CD4-positive, alpha-beta T cell treated with Interleukin-17A for 1 hour (primary cell): ENCODE data around the gene ATP9A.
"Not testable (repeated sequence)": the region's sequence is repeated elsewhere in the genome, so short reads cannot be mapped to it uniquely, and the experiment has no call there.

Experiments
- DNase-seq: peaks from one replicate; pipeline ENCODE4 v3.0.0-alpha.2; 2020

ATP9A gene

DNA sequence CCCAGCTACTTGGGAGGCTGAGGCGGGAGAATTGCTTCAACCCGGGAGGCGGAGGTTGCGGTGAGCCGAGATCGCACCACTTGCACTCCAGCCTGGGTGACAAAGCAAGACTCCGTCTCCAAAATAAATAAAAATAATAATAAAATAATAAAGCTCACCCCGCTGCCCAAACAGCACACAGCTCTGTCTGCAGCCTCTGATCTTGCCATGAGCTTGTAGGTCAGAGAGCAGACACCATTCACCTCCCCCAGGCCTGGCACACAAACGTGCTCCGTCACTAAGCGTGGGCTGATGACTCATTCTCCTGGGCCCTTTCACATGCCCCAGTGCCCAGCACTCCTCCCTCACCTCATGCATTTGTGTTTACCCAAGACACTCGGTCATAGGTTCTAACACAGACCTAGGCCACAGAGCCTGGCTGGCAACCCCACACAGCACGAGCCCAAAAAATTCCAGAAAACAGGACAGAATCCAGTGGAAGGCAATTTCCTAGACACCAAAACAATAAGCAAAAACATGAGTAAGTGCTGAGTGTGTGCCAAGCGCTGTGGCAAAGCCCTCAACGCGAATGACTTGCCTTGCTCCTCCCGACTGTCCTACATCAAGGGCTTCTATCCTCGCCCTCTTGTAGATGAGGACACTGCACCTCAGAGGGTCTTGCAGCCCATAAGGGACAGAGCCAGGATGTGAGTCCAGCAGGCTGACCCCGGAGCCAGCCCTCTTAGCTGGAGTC is 18.0 kb downstream of the ATP9A start:
- no peak for DNase-seq

DNA sequence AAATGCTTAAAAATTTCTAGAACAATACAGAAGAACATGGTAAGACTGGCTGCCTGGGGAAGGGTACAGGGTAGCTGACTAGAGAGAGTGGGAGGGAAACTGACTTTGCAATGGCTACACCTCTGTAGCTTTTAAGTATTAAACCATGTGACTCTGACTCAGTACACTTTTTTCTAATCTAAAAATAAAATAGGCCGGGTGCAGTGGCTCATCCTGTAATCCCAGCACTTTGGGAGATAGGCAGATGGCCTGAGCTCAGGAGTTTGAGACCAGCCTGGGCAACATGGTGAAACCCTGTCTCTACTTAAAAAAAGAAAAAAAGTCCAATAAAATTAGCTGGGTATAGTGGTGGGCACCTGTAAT is 18.5 kb downstream of the ATP9A start:
- DNase-seq, result no peak

DNA sequence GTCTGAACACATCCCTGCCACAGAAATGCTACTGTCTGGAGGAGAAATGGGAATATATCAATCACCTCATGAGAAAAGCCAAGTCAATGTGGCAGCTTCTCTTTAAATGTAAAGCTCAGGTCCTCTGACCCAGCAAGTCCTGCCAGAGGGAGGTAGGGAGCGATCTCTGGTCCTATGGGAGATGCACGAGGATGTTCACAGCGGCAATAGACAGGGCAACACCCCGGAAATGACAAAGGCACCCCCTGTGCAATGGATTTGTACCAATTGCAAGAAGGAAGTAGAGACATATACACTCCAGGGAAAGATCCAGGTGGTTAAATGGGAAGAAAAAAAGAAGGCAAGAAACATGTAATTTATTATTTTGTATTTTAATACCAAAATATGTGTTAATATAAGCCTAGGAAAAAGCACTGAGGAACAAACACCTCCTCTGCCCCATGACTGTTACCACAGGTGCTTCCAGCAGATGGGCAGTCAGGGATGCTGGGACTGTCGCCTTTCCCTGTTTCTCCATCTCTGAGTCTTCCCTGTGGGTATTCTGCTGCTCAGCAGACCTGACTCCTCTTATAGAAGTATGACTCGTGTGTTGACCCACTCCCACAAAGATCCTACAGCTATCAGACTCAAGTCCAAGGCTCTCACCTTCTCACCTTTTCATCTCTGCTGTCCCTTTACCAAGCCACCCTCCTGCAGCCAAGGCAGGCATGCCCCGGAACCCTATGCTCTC is 20.8 kb downstream of the ATP9A start:
- no peak for DNase-seq

DNA sequence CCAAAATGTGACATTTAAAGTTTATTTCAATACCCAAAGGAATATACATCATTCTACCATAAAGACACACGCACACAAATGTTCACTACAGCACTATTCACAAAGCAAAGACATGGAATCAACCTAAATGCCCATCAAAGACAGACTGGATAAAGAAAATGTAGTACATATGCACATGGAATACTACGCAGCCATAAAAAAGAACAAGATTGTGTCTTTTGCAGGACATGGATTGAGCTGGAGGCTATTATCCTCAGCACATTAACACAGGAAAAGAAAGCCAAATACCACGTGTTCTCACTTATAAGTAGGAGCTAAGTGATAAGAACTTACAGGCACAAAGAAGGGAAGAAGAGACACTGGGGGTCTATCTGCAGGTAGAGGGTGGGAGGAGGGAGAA is 22.4 kb downstream of the ATP9A start:
- DNase-seq, result no peak

DNA sequence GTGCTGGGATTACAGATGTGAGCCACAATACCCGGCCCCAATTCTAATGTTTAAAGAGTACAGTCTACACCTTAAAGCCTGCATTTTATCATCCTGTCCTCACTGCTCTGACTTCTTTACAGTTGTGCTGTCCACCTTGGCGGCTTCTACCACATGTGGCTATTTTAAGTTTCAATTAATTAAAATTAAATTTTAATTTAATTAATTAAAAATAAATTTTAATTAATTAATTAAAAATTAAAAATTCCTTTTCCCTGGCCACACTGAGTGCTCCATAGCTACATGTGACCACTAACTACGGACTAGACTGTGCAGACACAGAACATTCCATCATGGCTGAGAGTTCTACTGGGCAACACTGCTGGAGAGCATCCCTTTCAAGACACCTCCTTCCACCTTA is 27.4 kb downstream of the ATP9A start:
- DNase-seq, result no peak

DNA sequence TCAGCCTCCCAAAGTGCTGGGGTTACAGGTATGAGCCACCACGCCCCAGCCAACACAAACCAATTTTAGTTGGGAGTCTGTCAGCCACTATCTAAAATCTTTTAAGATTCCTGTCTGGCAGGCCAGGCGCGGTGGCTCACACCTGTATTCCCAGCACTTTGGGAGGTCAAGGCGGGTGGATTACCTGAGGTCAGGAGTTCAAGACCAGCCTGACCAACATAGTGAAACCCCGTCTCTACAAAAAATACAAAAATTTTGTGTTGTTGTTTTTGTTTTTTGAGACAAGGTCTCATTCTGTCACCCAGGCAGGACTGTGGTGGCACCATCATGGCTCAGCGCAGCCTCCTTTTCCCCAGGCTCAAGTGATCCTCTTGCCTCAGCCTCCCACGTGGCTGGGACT is 27.9 kb downstream of the ATP9A start:
- DNase-seq, result not testable (repeated sequence)

DNA sequence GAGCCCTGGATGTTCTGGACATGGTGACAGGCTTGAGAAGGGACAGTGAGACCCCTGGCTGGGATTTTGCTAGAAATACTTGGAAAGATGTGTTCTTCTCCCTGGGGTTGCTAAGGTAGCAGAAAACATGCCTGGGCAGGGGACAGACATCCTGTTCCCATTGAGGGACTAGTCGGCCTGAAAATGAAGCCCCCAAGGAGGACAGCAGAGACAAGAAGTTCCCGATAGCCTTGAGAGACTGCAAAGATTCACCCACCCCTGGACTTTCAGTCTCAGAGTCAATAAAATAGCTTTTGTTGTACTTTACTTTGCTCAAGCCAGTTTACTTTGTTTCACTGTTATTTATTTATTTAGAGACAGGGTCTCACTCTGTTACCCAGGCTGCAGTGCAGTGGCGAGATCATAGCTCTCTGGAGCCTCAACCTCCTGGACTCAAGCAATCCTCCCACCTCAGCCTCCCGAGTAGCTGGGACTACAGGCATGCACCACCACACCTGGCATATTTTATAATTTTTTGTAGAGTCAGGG is 28.4 kb downstream of the ATP9A start:
- no peak for DNase-seq

DNA sequence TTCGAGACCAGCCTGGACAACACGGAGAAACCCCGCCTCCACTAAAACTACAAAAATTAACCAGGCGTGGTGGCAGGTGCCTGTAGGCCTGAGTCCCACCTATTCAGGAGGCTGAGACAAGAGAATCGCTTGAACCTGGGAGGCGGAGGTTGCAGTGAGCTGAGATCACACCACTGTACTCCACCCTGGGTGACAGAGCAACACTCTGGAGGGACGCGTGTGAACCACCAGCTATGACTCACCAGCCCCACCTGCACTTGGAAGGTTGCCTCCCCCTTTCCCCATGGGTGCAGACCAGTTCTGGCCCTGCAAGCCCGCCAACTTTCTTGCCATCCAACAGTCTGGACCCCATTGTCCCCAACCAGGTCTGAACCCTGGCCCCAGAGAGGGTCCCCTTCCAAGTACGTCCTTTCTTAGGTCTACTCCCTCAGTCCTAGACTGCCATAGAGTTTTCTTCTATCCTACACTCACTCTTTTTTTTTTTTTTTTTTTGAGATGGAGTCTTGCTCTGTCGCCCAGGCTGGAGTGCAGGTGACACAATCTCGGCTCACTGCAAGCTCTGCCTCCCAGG is 29.2 kb downstream of the ATP9A start:
- DNase-seq, result no peak

DNA sequence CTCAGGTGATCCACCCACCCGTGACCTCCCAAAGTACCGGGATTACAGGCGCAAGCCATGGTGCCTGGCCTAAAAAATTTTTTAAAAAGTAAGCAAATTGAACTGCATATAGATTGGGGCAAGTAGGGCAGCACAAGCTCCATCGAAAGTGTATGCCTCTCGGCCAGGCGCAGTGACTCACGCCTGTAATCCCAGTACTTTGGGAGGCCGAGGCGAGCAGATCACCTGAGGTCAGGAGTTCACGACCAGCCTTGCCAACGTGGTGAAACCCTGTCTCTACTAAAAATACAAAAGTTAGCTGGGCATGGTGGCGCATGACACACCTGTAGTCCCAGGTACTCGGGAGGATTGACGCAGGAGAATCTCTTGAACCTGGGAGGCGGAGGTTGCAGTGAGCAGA is 29.9 kb downstream of the ATP9A start:
- DNase-seq, result not testable (repeated sequence)

DNA sequence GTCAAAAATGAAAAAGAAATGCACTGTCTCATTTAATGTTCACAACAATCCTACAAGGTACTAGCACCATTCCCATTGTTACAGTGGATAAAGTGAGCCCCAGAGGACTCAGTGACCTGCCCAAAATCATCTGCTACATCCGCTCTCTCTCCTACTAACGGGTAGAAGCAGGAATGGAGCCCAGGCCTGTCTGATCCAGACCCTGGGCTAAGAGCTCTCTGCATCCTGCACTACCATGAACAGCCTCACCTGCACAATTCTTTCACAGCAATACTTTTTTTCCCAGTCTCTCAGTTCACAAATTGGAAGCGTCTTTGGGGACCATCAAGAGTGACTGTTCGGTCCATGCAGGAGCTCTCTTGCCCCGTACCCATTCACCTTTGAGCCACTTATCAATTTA is 31.2 kb downstream of the ATP9A start:
- DNase-seq, result no peak

DNA sequence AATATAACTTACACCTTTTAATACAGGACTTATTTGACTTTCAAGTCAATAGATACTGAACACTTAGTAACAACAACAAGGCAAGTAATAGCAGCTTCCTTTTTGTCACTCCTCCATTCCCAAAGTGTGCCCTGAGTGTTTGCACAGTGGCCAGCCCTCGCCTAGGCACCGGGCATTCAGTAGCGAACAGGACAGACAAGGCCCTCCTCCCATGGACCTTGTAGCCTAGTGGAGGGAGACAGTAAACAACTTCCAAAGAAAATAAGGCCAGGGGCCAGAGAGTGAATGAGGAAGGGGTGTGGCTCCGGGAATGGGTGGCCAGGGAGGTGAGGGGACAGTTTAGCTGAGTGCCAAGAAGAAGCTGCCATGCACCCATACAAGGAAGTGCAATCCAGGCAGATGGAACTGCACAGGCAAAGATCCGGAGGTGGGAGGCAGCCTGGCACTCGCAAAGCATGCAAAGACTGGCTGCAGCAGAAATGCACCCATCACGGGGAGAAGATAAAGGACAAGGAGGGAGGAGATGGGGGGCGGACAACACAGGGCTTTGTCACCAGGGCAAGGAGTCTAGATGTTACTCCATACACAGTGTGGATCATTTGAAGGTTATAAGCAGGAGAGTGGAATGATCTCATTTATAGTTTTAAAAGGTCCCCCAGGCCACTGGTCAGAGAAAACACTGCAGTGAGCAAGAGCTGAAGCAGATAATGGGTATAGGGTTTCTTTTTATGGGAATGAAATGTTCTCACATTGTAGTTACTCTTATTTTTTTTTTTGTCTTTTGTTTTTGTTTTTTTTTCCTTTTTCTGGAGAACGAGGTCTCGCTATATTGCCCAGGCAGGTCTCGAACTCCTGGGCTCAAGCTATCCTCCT is 32.2 kb downstream of the ATP9A start:
- no peak for DNase-seq

DNA sequence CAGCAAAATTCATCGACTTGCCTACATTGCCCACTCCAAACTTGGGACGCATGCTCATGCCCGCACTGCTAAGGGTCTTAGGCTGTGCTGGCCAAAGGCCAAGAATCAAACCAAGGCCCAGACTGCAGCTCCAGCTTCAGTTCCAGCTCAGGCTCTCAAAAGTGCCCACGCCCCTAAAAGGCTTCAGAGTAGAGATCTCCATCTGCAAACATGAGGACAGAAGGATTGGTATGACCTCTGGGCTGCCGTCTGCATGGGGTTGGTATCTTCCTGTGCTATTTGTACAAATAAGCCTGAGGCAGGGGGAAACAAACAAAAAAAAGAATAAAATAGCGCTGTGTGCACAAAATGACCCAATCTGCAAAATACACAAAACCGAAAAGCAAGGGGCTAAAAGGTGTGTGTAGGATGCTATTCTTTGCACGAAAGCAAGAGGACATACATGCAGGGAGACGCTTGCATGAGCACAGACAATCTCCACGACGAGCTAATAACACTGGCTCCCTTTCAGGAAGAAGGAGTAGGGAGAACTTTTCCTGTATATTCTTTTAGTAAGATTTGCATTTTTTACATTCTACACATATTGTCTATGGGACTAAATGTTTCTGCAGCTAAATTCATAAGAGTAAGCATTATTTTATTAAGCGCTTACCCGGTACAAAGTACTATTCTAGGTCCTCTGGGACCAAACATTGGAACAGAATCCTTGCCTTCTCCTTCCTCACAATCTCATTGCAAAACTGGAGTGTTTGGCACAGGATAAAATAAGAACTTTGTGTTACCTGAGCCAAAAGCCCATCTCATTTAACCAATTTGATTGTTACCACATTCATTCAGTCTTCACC is 33.1 kb downstream of the ATP9A start:
- no peak for DNase-seq

DNA sequence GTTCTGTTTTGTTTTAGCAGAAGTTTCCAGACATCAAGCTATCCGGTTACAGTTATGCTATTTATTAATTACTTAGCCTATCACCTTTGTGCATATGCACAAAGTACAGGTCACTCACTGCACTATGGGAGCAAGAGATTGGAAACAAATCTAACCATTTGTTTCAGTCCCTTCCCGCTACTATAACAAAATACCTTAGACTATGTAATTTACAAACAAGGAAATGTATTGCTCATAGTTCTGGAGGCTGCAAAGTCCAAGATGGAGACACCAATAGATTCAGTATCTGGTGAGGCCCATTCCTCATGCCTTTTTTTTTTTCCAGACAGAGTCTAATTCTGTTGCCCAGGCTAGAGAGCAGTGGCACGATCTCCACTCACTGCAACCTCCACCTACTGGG is 35.1 kb downstream of the ATP9A start:
- no peak for DNase-seq

DNA sequence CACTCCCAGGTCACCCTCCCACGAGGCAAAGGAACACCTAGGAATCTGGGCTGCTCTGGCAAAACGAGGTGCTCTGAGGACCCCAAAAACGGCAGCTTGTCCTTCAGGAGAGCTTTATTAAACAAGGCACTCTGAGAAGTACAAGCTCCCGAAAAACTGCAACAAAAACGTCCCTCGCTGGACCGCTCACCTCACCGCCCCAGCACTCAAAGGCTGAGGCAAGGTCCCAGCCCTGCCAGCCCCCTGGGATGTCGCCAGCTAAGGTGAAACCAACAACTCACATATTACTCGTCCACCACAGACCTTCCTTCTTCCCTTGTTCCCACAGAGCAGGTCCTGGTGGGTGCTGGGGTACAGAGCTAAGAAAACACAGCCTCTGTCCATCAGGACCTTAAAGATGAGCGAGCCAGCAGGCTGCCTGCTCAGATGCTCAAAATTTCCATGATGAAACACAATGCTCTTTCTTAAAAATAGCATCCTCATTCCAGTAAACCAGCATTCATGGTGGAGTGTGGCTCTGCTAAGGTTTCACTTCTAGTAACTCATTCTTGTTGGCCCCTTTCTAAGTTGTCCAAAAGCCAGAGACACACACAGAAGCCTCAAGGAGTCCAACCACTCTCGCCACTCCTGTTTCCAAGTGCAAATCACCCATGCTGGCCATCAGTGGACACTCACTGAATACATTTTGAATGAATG is 35.9 kb downstream of the ATP9A start:
- no peak for DNase-seq

DNA sequence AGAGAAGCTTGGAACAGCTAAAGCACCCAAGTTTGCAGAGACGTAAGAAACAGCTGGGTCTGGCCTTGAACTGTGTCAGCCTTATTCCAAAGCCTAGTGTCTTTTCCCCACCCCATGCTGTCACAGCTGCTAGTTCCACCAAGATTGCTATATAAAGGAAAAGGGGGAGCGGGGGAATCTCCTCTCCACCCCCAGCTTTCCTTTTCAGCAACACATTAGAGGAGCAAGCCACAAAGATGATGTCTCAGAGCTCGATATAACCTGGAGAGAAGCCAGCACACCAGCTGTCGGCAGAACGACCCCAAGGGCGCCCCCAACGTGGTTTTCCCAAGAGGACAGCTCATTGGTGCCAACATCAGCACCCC is 36.5 kb downstream of the ATP9A start:
- DNase-seq, result no peak

DNA sequence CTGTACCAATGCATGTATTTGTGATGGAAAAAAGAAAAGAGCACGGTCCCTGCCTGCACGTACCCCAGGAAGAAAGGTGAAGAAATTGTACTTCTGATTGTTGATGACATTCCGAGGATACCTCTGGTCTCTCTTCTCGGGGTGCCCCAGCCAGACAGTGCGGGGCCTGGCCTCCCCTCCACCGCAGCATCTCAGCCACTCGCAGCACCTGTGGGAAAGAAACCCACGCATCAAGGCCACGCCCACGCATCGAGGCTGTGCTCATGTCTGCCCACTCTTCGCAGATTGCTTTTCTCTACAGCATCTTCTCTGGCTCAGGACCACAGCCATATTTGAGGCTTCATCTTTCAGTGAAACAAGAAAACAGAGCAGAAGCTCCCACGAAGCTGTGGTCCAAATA is 38.4 kb downstream of the ATP9A start:
- DNase-seq, result no peak

DNA sequence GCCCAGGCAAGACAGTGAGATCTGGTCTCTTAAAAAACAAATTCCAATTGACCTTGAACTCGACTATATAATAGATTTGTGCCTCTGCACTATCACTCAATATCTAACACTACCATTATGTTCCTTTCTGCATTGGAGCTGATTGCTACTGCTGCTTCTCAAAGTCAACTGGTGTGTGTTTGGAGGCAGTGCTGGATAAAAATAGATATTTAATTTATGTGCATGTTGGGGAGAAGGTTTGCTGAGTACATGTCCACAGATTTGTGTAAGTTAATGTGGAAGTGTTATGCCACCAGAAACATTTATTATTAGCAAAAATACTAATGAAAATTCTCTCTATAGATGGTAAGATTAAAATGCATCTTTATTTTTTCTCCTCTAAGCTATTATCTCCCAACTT is 39.5 kb downstream of the ATP9A start:
- DNase-seq, result no peak

DNA sequence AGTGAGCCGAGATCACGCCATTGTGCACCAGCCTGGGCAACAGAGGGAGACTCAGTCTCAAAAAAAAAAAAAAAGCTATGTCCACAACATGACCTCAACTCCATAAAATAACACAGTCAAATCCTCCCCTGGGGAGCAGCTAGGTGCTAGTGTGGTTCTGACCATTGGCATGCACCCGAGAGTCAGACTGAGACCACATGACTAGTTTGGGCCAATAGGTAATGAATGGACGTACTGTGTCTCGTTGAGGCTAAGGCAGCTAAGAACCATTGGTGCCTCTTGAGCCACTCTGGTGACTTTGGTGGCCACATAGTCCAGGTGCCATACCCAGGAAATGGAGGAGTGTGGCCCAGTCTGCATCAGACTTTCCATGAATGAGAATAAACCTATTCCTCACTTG is 40.3 kb downstream of the ATP9A start:
- no peak for DNase-seq

DNA sequence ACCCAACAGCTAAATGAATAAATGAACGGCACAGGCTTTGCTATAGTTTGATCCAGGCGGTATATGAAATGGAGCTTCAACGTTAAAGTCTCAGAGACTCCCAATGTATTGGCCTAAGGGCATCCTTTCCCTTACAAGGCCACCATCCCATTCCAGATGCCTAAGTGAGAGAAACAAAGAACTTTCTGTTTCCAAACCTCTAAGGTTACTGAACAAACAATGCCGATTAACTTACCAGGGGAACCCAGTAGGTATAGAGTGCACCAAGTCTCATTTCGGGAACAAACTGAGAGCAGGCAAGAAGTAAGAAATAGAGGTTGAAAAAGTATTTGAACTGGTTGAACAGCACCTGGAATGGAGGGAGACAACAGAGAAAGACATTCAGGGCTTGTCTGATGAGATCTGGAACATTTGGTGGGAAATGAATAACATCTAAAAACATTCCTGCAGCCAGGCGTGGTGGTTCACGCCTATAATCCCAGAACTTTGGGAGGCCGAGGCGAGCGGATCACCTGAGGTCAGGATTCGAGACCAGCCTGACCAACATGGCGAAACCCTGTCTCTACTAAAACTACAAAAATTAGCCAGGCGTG is 42.5 kb downstream of the ATP9A start:
- DNase-seq, result no peak

DNA sequence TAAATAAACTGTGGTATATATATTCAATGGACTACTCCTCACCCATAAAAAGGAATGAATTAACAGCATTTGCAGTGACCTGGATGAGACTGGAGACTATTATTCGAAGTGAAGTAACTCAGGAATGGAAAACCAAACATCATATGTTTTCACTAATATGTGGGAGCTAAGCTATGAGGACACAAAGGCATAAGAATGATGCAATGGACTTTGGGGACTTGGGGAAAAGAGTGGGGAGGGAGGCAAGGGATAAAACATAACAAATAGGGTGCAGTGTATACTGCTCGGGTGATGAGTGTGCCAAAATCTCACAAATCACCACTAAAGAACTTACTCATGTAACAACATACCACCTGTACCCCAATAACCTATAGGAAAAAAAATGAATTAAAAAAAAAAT is 45.2 kb downstream of the ATP9A start:
- not testable (repeated sequence) for DNase-seq

DNA sequence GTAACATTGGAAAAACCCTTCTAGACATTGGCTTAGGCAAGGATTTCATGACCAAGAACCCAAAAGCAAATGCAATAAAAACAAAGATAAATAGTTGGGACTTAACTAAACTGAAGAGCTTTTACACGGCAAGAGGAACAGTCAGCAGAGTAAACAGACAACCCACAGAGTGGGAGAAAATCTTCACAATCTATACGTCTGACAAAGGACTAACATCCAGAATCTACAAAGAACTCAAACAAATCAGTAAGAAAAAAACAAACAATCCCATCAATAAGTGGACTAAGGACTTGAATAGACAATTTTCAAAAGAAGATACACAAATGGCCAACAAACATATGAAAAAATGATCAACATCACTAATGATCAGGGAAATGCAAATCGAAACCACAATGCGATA is 45.9 kb downstream of the ATP9A start:
- DNase-seq, result not testable (repeated sequence)
